ENCODE results near the gene ODR4.

- no peak for TF ChIP-seq CTCF (IDR thresholded peaks at IDR 0.05)
- TF ChIP-seq POLR2AphosphoS5 (IDR thresholded peaks at IDR 0.05), result no peak
- TF ChIP-seq POLR2A (IDR thresholded peaks at IDR 0.05), result no peak
Measured at GRCh38 chr1:186390925-186391324, 15.3 kb downstream of the ODR4 start.

All from sigmoid colon (tissue), 4 donors.